Activated naive CD4-positive, alpha-beta T cell (primary cell): ENCODE results near the gene ACBD6.

Experiments
- DNase-seq, 4 experiments: peaks; one replicate each; lab custom pipeline; 2025; lab: John Stamatoyannopoulos, UW

Gene ACBD6

DNA sequence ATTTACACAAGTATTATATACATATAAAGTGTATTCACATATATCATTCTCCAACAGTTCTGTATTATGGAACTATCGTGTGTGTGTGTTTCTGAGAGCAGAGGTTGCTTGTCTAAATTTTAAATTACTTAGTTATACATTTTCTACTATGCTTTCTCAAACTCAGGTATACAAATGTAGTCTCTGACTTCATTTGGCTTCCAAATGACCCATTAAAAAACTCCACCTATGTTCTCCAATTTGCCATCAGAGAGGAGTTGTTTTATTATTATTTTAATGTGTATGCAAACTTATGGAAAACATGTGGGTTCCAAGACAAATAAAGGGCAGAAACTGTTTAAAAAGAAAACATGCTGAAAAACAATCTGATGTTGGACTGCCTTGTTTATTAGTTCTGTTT is 131.8 kb downstream of the ACBD6 start:
- DNase-seq: no peak

GRCh38 chr1:180370188-180370587 is 132.2 kb downstream of the ACBD6 start:
- DNase-seq: no peak

DNA sequence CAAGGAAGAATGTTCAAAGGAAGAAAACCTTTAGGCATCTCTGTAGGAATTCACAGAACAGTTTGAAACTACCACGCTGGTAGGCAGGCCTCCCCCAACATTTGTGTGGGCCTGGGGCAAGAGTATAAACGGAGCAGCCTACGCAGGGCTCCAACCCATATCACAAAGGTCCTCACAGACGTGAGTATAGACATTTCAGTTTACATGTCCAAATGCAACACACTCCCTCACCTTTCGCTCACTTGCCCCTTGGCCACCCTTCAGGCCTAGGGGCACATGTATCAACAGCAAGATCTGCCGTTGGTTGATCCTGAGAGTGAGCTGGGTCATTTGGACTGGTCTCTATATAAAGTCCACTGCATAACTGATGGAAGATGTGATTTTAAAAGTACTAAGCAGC is 133.3 kb downstream of the ACBD6 start:
- DNase-seq: no peak

DNA sequence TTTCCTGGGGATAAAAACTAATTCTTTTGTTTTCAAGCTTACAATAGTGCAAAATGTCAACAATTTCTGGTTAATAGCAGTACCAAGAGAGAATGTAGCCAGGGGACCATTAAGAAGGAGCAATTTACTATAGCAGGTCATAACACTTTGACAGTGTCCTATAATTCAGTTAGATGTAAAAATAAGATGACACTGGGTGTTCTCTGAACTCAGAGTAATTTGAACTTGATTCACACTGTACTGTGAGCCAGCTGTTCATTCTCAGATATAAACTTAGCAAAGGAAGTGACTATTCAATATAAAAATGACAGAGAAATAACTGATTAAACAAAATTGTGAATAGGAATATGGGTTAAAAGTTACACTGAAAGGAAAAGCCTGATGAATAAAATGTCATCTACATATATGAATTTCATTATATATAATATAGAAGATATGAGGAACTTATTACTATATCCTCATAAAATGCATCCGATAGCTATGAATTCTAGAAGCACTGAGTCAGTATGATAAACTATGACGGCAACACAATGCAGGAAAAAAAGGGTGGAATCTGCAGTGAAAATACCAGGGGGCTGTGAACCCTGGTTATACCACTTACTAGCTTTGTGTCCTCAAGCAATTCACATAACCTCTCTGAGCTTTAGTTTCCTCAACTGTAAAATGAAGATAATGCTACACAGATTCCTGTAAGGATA is 135.9 kb downstream of the ACBD6 start:
- DNase-seq: no peak

- no peak for DNase-seq
Observed at GRCh38 chr1:180365039-180365438, 137.3 kb downstream of the ACBD6 start.

GRCh38 chr1:180363246-180363995 is 139.0 kb downstream of the ACBD6 start:
- DNase-seq: no peak

DNA sequence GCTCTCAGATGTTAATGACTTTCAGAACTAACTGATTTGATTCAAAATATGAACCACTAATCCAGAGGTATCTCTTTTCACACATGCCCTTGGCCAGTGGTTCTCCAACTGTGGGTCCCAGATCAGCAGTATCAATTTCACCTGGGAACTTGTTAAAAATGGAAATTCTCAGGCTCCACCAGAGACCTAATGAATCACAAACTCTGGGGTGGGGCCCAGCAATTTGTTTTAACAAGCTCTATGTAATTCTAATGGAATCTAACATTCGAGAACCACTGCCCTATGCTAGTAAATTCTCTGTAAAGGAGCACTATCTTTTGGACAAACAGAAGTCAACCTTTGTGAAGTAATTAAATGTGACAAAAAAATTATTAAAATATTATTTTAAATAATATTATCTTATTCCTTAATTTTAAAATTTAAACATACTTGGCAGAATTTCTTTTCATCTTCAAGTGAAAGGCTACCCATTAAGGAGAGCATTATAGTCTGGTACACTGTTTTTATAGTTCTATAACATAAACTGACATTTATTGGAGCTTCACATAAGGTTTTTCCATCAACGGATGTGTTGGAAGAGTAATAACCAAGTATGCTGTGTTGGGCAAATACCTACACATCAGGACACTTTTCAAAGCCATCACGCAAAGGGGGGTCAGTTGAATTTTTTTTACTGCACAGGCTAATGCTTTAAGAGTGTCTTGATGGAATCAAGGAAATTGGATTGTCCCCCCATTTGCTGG is 141.9 kb downstream of the ACBD6 start:
- no peak for DNase-seq

GRCh38 chr1:180358649-180359048 is 143.7 kb downstream of the ACBD6 start:
- no peak for DNase-seq

- DNase-seq: no peak
Observed at GRCh38 chr1:180353945-180354344, 148.4 kb downstream of the ACBD6 start.

DNA sequence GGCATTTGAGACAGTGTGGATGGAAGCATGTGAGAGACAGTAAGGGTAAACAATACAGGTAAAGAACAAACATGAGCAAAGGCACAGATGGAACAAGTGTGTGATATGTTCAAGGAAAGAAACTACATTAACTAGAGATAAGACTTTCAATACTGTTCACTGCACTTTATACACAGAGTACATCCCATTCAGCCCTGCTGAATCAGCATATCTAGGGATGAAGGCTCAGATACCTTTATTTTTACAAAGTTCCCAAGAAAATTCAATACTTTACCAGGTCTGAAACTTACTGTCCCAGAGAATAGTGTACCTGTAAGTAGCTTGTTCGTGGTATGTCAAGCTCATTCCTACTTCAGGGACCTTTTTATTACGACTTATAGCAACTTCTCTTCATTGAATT is 149.8 kb downstream of the ACBD6 start:
- no peak for DNase-seq

- DNase-seq: no peak
Observed at GRCh38 chr1:180352021-180352420, 150.4 kb downstream of the ACBD6 start.

- no peak for DNase-seq
Observed at GRCh38 chr1:180345148-180345547, 157.2 kb downstream of the ACBD6 start.

GRCh38 chr1:180343921-180344769 is 158.2 kb downstream of the ACBD6 start:
- DNase-seq: no peak

- DNase-seq: no peak
Observed at GRCh38 chr1:180327089-180327488, 175.3 kb downstream of the ACBD6 start.

GRCh38 chr1:180312926-180313325 is 189.5 kb downstream of the ACBD6 start:
- no peak for DNase-seq

DNA sequence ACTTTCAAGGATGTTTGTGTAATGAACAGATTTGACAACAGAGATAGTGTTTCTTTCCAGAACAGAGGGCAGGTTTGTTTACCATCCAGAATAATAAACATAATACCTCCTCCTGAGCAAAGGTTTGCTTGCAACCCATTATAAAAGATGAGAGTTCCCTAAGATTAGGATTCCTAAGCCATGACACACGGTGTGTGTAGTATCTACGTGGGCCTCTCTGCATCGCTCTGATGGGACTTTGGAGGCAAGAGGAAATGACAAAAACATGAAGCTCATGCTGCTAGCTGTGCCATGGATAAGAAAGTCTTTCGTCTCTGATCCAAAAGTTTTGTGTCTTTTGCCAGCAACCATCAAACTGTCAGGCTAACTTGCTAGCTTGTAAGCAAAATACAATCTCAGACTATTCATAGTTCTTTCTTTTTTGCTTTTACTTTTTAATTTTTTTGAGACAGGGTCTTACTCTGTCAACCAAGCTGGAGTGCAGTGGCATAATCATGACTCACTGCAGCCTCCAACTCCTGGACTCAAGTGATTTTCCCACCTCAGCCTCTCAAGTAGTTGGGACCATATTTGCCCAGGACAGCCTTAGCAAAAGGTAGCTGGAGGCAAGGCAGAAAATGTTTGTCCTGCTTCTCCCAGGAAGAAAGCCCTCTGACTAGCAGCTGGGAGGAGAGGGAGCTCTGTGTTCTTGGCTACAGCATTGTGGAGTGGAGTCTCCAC is 191.2 kb downstream of the ACBD6 start:
- DNase-seq: no peak

GRCh38 chr1:180310095-180310494 is 192.3 kb downstream of the ACBD6 start:
- DNase-seq: no peak

DNA sequence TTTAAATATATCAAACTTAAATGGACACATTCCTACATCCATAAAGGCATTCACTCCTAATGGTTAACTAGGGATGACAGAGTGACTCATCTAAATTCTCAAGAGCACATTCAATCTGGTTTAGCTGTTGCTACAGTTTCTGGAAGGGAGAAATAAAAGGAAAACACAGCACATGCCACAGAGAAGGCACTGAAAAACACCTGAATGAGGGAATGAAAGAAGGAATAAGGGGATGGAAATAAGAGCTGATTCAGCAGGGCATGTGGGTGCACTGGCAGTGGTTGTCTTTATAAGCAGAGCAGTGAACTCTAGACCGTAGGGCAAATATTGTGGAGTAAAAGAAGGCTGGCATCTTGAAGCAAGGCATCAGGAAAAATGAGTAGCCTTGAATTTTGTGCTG is 193.0 kb downstream of the ACBD6 start:
- no peak for DNase-seq

DNA sequence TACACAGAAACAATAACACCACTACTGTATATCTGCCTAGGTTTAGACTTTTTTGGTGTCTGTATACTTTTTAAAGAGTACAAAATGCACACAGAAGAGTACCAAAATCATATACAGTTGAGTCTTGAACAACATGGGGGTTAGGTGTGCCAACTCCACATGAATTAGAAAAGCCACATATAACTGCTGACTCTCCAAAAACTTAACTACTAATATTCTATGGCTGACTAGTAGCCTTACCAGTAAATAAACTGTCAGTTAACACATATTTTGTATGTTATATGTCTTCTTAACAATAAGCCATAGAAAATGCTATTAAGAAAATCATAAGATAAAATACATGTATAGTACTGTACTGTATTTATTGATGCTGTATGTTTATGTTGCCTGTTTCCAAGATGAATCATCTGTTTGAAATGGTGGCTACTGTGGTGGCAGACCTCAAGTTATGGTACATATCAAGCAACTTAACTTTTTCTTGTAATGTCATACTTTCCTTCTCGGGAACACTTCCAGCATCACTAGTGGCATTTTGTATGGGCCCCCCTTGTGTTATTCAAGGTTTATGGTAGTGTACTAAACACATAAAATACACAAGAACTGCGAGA is 201.1 kb downstream of the ACBD6 start:
- no peak for DNase-seq

GRCh38 chr1:180299479-180300221 is 202.7 kb downstream of the ACBD6 start:
- DNase-seq: no peak
